Activated effector memory CD4-positive, alpha-beta T cell treated with Interleukin-2 at 50 U/mL for 16 hours (primary cell): Measurements from ENCODE around the gene RNASE1.

ENCODE experiments used
- DNase-seq: peaks from one replicate; pipeline ENCODE4 v3.0.0-alpha.2; 2020

Gene RNASE1

GRCh38 chr14:20807304-20808161 lies 4.9 kb upstream of the RNASE1 start:
- DNase-seq = no peak

- DNase-seq = no peak
Observed at GRCh38 chr14:20805485-20805884, 2.8 kb upstream of the RNASE1 start.

DNA sequence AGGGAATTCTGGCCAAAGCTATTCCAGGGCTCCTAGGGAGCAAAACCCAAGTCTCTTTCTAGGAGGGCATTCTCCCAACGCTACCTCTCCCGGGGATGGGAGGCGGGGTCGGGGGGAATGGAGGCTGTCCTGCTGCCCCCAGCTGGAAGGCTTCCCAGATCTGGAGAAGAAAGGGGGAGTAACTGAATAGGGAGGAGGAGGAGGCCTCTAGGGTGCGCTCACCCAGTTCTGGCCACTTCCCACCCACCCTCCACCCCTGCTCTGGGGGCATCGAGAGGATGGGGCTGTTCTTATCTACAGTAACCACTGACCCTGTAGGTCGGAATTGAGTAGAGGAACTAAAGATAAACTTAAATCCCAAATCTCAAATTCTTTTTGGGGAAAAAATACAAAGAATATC lies 579 bp upstream of the RNASE1 start:
- no peak for DNase-seq

GRCh38 chr14:20801726-20802125 lies 918 bp downstream of the RNASE1 start:
- DNase-seq = no peak

DNA sequence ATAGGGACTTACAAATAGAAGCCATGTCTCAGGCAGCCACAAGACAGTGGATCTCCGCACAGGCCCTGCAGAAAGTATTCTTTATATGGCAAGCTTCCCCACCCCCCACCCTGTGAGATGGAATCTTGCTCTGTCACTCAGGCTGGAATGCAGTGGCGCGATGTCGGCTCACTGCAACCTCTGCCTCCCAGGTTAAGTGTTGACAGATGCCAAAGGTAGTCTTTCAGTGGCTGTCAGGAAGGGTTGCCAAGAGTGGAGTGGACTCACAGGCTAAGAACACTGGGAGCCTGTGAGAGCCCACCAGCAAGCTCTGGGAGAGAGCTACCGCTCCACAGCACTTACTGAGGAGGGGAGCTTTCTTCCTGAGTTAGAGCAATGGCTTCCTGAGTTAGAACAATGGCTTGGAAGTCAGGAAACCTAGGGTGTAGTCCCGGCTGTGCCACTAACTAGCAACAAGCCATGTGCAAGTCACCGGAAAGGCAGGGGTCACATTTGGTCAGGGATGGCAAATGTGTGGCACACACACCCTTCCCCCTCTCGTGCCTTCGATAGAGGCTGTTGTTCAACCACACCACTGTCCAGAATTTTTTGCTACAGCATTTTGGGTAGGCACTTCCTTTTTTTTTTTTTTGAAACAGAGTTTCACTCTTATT lies 2.6 kb downstream of the RNASE1 start:
- no peak for DNase-seq

- DNase-seq = no peak
Observed at GRCh38 chr14:20799456-20799891, 3.2 kb downstream of the RNASE1 start.

DNA sequence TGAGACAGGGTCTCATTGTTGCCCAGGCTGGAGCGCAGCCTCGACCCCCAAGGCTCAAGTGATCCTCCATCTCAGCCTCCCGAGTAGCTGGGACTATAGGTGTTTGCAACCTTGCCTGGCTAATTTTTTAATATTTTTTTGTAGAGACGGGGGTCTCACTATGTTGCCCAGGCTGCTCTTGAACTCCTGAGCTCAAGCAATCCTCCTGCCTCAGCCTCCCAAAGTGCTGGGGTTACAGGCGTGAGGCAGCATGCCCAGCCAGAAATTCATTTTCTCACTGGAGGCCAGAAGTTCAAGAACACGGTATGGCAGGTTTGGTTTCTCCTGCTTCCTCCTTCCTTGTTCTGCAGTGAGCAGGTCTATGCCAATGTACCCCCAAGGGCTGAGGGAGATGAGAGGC lies 3.7 kb downstream of the RNASE1 start:
- no peak for DNase-seq

- no peak for DNase-seq
Observed at GRCh38 chr14:20798318-20798717, 4.3 kb downstream of the RNASE1 start.

DNA sequence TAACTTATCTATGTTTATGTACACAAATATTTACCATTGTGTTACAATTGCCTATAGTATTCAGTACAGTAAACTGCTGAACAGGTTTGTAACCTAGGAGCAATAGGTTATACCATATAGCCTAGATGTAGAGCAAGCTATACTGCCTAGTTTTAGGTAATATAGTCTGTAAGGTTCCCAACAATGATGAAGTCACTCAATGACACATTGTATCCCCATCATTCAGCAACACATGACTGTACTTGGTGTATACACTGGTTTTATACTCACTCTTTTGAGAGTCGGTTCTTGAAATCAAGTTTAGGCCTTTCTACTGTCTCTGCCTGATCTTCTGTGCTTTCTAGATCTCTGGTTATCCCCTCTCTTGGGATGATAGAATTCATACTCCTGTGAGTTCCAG lies 5.5 kb downstream of the RNASE1 start:
- no peak for DNase-seq

DNA sequence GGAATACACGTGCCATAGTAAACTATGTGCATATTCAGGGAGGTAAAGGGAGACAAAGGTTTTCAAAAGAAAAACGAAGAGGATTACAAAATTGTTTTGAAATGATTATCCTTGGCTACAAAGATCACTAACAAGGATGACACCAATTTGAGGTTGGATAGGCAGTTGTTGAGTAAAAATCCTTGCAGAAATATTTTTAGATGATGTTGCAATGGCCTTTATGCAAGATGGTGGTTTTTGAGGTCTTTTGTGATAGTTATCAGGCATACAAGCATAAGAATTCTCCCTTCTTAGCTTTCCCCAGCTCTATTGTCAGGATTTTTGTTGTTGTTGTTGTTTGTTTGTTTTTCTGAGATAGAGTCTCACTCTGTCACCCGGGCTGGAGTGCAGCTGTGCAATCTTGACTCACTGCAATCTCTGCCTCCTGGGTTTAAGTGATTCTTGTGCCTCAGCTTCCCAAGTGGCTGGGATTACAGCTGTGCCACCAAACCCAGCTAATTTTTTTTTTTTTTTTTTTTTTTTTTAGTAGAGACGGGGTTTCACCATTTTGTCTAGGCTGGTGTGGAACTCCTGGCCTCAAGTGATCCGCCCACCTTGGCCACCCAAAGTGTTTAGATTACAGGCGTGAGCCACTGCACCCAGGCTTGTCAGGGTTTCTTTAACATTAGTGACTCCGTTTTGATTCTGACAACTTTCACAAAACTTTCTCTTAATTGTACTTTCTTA lies 7.8 kb downstream of the RNASE1 start:
- DNase-seq = no peak

GRCh38 chr14:20792556-20792955 lies 10.1 kb downstream of the RNASE1 start:
- DNase-seq = no peak

DNA sequence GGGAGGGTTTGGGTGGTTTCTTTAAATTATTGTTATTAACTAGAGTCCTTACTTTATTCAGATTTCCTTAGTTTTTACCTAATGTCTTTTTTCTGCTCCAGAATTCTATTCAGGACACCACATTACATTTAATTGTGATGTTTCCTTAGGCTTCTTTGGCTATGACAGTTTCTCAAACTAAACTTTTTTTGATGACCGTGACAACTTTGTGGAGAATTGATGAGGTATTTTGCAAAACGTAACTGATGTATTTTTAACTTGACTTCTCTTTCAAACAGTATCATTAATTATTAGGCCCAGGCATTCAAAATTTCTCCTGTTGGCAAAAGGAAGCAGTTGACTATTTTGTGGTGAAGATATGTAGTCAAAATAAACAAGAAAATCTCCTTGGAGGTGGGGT lies 11.0 kb downstream of the RNASE1 start:
- no peak for DNase-seq

GRCh38 chr14:20791187-20791586 lies 11.5 kb downstream of the RNASE1 start:
- no peak for DNase-seq

DNA sequence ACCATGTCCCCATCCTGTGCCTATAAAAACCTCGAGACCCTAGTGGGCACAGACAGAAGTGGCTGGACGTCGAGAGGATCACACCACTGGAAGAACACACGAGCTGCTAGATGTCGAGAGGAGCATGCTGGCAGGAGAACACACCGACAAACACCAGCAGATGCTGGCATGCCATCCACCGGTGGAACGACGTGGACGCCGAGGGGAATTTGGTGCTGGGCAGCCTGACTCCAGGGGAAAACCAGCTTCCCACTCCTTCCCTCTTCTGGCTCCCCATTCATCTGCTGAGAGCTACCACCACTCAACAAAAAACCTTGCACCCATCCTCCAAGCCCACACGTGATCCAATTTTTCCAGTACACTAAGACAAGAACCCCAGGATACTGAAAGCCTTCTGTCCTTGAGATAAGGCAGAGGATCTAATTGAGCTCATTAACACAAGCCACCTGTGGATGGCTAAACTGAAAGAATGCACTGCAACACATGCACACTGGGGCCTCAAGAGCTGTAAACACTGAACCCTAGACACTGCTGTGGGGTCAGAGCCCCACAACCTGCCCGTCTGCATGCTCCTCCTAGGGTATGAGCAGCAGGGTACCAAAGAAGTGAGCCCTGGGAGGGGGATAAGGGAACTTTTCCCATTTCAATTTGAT lies 12.1 kb downstream of the RNASE1 start:
- DNase-seq = no peak

GRCh38 chr14:20789230-20789813 lies 13.3 kb downstream of the RNASE1 start:
- DNase-seq = no peak

GRCh38 chr14:20787025-20787424 lies 15.6 kb downstream of the RNASE1 start:
- DNase-seq = no peak

DNA sequence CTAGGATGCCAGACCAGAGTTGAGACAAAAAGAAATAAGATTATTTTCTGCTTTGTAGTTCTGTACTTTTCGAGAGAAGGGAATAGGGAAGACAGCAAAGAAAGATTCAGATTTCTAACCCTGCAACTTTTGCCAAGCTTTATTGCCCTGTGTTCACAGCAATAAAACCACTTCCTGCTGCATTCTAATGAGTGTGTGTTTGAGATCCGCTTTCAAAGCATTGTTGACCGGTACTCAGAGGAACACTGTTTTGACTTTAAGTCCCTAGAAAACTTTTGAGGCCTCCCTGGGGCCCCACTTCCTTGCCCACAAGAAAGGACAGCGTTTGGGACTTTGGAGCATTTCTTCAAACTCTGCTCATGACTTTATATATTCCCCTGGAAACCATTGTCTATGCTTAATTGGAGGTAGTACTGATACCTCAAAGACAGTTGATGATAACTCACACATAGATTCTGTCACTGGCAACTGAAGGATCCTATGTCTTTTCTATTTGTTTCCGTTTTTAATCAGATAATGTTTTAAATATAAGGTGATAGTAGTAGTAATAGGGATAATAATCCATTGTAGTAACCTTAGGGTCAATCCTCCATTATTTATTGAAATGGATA lies 20.3 kb downstream of the RNASE1 start:
- peak; percentile 5 for DNase-seq

DNA sequence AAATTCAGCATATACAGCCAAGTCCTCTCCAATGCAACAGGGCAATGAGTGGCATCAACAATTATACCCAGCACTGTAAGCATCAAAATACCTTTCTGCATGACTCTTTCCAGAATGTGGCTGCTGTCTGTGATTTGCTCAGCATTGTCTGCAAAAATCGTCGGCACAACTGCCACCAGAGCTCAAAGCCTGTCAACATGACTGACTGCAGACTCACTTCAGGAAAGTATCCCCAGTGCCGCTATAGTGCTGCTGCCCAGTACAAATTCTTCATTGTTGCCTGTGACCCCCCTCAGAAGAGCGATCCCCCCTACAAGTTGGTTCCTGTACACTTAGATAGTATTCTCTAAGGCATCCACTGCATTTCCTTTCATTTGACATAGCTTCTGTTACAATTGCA lies 20.8 kb downstream of the RNASE1 start:
- DNase-seq = peak; percentile 4

DNA sequence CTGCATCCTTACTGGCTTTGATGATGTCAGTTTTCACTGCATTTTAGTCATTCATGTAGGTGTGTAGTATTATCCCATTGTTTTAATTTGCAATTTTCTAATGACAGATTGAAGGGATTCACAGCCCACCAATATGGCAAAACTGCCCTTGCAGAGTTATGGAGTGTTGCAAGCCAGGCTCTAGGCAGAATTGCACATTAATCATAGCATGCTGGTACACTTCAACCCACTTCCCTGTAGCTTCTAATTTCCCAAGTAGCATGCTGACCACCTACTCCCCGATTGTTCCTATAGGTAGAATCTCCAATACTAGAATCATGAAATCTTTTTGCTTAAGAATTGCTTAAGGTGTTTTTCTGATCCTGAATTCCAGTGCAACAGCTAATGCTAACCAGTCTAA lies 26.7 kb downstream of the RNASE1 start:
- no peak for DNase-seq

DNA sequence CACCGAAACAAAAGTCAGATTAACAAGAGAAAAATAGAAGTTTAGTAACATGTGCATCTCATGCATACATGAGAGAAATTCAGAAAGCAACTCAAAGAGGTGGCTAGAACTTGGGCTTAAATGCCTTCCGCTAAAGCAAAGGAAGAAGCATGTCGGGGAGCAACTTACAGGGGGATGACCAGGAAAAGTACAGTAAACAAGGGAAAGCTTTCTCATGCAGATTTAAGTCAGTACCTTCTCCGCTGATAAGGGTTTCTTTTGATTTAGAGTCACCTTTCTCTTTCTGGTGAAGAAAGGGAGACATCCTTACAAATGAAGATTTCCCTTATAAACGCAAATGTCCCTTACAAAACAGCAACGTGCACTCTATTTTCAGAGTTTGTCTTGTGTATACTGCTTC lies 27.6 kb downstream of the RNASE1 start:
- DNase-seq = no peak

DNA sequence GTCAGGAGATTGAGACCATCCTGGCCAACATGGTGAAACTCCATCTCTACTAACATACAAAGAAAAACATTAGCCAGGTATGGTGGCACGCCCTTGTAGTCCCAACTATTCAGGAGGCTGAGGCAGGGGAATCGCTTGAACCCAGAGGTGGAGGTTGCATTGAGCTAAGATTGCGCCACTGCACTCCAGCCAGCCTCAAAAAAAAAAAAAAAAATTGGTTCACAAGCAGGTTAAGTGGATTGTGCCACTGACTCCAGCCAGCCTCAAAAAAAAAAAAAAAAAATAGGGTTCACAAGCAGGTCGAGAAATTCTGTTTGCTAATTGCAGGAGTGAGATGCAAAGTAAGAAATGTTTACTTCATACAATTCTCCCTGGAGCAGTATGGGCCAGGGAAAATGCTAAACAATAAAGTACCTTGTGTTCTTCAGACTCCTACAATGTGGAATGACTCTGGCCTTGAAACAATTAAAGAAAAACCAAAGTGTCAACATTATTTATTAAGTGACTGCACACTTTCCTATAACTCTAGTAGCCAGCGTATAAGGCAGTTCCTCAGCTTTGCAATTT lies 28.3 kb downstream of the RNASE1 start:
- no peak for DNase-seq

GRCh38 chr14:20772650-20773049 lies 30.0 kb downstream of the RNASE1 start:
- DNase-seq = no peak
